Vagina (tissue), 2 donors: ENCODE results near the gene TTC28. TPM values are rescaled to one million over a fixed set of nuclear protein-coding genes. Genes with fewer than 3 reads are reported as not detected.
A peak's percentile ranks its signal among the peaks of the same experiment; 100 is the strongest.
"Not testable (repeated sequence)": the region's sequence is repeated elsewhere in the genome, so short reads cannot be mapped to it uniquely, and the experiment has no call there.

ENCODE experiments used
- DNase-seq, 2 donors: peaks; one replicate each; pipeline ENCODE4 v3.0.0-alpha.2; 2017; ENCODE audit errors: extremely low spot score in 2 of 2
- H3K27ac ChIP-seq: fragments of 200-600 bp; sonication (generic); one replicate; pipeline ENCODE4 v1.5.1; 2019
- H3K27me3 ChIP-seq: fragments of 200-600 bp; sonication (generic); one replicate; pipeline ENCODE4 v1.5.1; 2019
- H3K36me3 ChIP-seq, 2 donors: fragments of 200-600 bp; sonication (generic); one replicate each; pipeline ENCODE4 v1.5.1; 2017 to 2019
- H3K4me1 ChIP-seq: fragments of 200-600 bp; sonication (generic); one replicate; pipeline ENCODE4 v1.5.1; 2019
- H3K4me3 ChIP-seq, 2 donors: fragments of 200-600 bp; sonication (generic); 1 replicate in 1 of 2; 2 replicates in 1 of 2; pipeline ENCODE4 v1.5.1; 2016 to 2019
- H3K9me3 ChIP-seq: fragments of 200-600 bp; sonication (generic); one replicate; pipeline ENCODE4 v1.5.1; 2019
- POLR2A ChIP-seq, 2 donors: fragments of 450-650 bp; IDR thresholded peaks; one replicate each; pipeline ENCODE4 v1.6.1; 2017; ENCODE audit warnings: antibody characterized with exemption in 2 of 2, mild to moderate bottlenecking in 2 of 2, moderate library complexity in 2 of 2
- POLR2AphosphoS5 ChIP-seq, 2 donors: sonication (generic); formaldehyde crosslinking; IDR thresholded peaks; one replicate each; pipeline ENCODE4 v1.9.0; 2017; ENCODE audit warnings: antibody characterized with exemption in 2 of 2, mild to moderate bottlenecking in 2 of 2, low read depth in 1 of 2; ENCODE audit not compliant: insufficient read depth in 1 of 2
- intact Hi-C: fragments of 100-400 bp; cut with DNase I; formaldehyde crosslinking; loops from one replicate; pipeline ENCODE4 v1.15.1; 2023
- total RNA-seq: library from RNA; depleted of rRNA; stranded (reverse); fragments of >200 nt; gene quantifications from one replicate; pipeline ENCODE4 v1.2.3, GENCODE V29; 2016
- TF ChIP-seq, protein P1 (sequence below), 3 experiments: fragments of 450-650 bp in 2 of 3; fragments of 200-600 bp in 1 of 3; sonication (generic) in 1 of 3; IDR thresholded peaks; one replicate each; pipeline ENCODE4 v1.5.1; 2017 to 2019; ENCODE audit warnings: antibody characterized with exemption in 3 of 3, mild to moderate bottlenecking in 2 of 3, moderate library complexity in 2 of 3

The TTC28 gene
- total RNA-seq, 1 donor from 2014 or later: 41.7 TPM

GRCh38 chr22:28680813-28681490, 1.3 kb upstream of the TTC28 start:
- H3K4me3 ChIP-seq, H3K9me3 ChIP-seq, H3K27me3 ChIP-seq, H3K27ac ChIP-seq, DNase-seq, H3K36me3 ChIP-seq, H3K4me1 ChIP-seq, intact Hi-C loops: not testable (repeated sequence)

- H3K4me1 ChIP-seq, H3K9me3 ChIP-seq, H3K36me3 ChIP-seq, H3K27me3 ChIP-seq, intact Hi-C loops, DNase-seq: not testable (repeated sequence)
- peak overlapping the region; percentile 80 for H3K27ac ChIP-seq
- H3K4me3 ChIP-seq: peak overlapping the region; percentile 86 to 88
These were observed 646 bp downstream of the TTC28 start for GRCh38 chr22:28678778-28679610.

DNA sequence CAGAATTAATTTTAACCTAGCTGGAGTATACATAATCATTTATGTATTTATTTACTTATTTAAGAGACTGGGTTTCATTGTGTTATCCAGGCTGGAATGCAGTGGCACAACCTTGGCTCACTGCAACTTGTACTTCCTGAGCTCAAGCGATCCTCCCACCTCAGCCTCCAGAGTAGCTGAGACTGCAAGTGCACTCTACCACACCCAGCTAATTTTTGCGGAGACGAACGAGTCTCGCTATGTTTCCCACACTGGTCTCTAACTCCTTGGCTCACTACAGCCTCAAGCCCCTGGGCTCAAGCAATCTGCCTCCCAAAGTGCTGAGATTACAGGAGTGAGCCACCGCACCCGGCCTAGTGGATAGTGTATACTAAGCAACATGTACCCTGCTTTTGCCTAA, 1.5 kb downstream of the TTC28 start:
- intact Hi-C loops: not testable (repeated sequence)

DNA sequence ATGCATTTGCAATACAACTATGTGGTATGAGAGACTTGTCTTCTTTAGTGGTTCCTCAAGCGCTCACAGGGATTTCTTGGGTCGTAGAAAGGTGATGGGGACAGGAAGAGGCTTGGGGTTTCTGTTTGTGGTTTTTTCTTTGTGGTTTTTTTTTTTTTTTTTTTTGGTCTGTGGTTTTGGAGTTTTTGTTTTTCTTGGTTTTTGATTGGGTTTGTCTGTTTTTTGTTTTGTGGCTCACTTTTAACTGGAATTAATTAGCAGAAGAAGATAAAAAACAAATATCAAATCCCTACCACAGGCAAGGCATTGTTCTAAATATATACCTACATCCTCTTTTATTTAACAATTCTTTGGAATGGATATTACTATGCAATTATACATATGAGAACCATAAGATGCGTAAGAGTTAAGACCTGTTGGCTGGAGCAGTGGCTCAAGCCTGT, 5.5 kb downstream of the TTC28 start:
- no peak overlapping the region for H3K4me3 ChIP-seq
- no peaks in the 10 kb centered on the region for H3K4me1 ChIP-seq
- no peaks in the 10 kb centered on the region for H3K27me3 ChIP-seq
- H3K36me3 ChIP-seq: no peaks in the 10 kb centered on the region
- TF ChIP-seq, protein P1, sequence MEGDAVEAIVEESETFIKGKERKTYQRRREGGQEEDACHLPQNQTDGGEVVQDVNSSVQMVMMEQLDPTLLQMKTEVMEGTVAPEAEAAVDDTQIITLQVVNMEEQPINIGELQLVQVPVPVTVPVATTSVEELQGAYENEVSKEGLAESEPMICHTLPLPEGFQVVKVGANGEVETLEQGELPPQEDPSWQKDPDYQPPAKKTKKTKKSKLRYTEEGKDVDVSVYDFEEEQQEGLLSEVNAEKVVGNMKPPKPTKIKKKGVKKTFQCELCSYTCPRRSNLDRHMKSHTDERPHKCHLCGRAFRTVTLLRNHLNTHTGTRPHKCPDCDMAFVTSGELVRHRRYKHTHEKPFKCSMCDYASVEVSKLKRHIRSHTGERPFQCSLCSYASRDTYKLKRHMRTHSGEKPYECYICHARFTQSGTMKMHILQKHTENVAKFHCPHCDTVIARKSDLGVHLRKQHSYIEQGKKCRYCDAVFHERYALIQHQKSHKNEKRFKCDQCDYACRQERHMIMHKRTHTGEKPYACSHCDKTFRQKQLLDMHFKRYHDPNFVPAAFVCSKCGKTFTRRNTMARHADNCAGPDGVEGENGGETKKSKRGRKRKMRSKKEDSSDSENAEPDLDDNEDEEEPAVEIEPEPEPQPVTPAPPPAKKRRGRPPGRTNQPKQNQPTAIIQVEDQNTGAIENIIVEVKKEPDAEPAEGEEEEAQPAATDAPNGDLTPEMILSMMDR (IDR thresholded peaks at IDR 0.05): no peak
- no peak overlapping the region for H3K27ac ChIP-seq
- intact Hi-C loops: no loop called here
- no peaks in the 10 kb centered on the region for H3K9me3 ChIP-seq
- DNase-seq: no peak

More for the DNA sequence above, 1.5 kb downstream of the TTC28 start:
- H3K36me3 ChIP-seq, DNase-seq, H3K4me1 ChIP-seq, H3K9me3 ChIP-seq, H3K27me3 ChIP-seq, H3K4me3 ChIP-seq, H3K27ac ChIP-seq: not testable (repeated sequence)

GRCh38 chr22:28670756-28671155, 8.9 kb downstream of the TTC28 start:
- Histone ChIP-seq H3K9me3 (no peaks in the 10 kb centered on the region), H3K4me3 (no peak overlapping the region), H3K4me1 (no peaks in the 10 kb centered on the region), H3K36me3 (no peaks in the 10 kb centered on the region), H3K27ac (no peak overlapping the region), H3K27me3 (no peaks in the 10 kb centered on the region)
- intact Hi-C loops: no loop called here
- TF ChIP-seq, protein P1 (IDR thresholded peaks at IDR 0.05): no peak
- TF ChIP-seq POLR2A (IDR thresholded peaks at IDR 0.05) (no peak), POLR2AphosphoS5 (IDR thresholded peaks at IDR 0.05; ENCODE audit: insufficient read depth in 1 of 2, low read depth in 1 of 2) (no peak)
- DNase-seq: no peak

- no peaks in the 10 kb centered on the region for H3K36me3 ChIP-seq
- H3K4me3 ChIP-seq: no peak overlapping the region
- no peak for DNase-seq
- no peaks in the 10 kb centered on the region for H3K27me3 ChIP-seq
- TF ChIP-seq POLR2A (IDR thresholded peaks at IDR 0.05) (no peak), POLR2AphosphoS5 (IDR thresholded peaks at IDR 0.05; ENCODE audit: insufficient read depth in 1 of 2, low read depth in 1 of 2) (no peak)
- TF ChIP-seq, protein P1 (IDR thresholded peaks at IDR 0.05): no peak
- no peaks in the 10 kb centered on the region for H3K4me1 ChIP-seq
- intact Hi-C loops: no loop called here
- H3K9me3 ChIP-seq: no peaks in the 10 kb centered on the region
- no peak overlapping the region for H3K27ac ChIP-seq
These were observed 9.5 kb downstream of the TTC28 start for GRCh38 chr22:28670161-28670560.
